HUES6 (cell line): ENCODE measurements around the gene PIGV.

Experiments
- H3K27ac ChIP-seq: 2 replicates; pipeline ENCODE4 v1.7.0; 2013; ENCODE audit warnings: low read depth, mild to moderate bottlenecking, low read length, inconsistent platforms
- H3K27me3 ChIP-seq: 2 replicates; pipeline ENCODE4 v1.6.1; 2013; ENCODE audit warnings: low read length; ENCODE audit not compliant: control insufficient read depth, insufficient read depth
- H3K36me3 ChIP-seq: 2 replicates; pipeline ENCODE4 v1.6.1; 2013; ENCODE audit warnings: low read length; ENCODE audit not compliant: control insufficient read depth, insufficient read depth
- H3K4me1 ChIP-seq: 2 replicates; pipeline ENCODE4 v1.6.1; 2013; ENCODE audit warnings: low read length; ENCODE audit not compliant: control insufficient read depth, insufficient read depth
- H3K4me3 ChIP-seq: 2 replicates; pipeline ENCODE4 v1.5.1; 2013; ENCODE audit warnings: low read depth, low read length
- H3K9ac ChIP-seq: one replicate; pipeline ENCODE4 v1.6.1; 2013; ENCODE audit warnings: mild to moderate bottlenecking, low read length
- H3K9me3 ChIP-seq: 2 replicates; pipeline ENCODE4 v1.6.1; 2013; ENCODE audit warnings: low read depth, low read length; ENCODE audit not compliant: control insufficient read depth, insufficient read depth

The PIGV gene

DNA sequence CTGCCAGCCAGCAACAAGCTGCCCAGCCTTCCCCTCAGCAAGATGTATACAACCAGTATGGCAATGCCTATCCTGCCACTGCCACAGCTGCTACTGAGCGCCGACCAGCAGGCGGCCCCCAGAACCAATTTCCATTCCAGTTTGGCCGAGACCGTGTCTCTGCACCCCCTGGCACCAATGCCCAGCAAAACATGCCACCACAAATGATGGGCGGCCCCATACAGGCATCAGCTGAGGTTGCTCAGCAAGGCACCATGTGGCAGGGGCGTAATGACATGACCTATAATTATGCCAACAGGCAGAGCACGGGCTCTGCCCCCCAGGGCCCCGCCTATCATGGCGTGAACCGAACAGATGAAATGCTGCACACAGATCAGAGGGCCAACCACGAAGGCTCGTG lies 13.3 kb upstream of the PIGV start:
- H3K9me3 ChIP-seq = no peaks in the 10 kb centered on the region
- H3K4me1 ChIP-seq = no peaks in the 10 kb centered on the region; the same call in 1 of the 2 replicates
- H3K36me3 ChIP-seq = peaks cover 99% of the 10 kb centered on the region
- no peak overlapping the region for H3K9ac ChIP-seq
- H3K27ac ChIP-seq = no peak overlapping the region
- no peaks in the 10 kb centered on the region for H3K27me3 ChIP-seq
- H3K4me3 ChIP-seq = no peak overlapping the region

DNA sequence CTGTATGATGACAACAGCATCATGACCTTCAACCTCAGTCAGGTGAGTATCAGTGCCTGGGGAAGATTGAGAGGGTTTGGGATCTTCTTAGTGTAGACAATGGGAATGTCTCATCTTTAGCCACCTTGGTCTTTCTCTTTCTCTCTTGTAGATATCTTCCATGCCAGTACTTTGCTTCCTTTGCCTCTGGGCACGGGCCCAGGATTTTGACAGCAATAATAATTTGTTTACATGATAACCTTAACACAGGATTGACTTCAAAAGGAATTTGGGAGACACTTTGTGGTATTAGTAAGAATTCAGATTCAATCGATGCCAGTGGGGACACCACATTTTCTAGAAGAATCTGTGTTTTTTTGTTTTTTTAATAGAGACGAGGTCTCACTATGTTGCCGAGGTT lies 12.1 kb upstream of the PIGV start:
- Histone ChIP-seq H3K27me3 (no peaks in the 10 kb centered on the region), H3K27ac (no peak overlapping the region), H3K36me3 (peaks cover 99% of the 10 kb centered on the region)

DNA sequence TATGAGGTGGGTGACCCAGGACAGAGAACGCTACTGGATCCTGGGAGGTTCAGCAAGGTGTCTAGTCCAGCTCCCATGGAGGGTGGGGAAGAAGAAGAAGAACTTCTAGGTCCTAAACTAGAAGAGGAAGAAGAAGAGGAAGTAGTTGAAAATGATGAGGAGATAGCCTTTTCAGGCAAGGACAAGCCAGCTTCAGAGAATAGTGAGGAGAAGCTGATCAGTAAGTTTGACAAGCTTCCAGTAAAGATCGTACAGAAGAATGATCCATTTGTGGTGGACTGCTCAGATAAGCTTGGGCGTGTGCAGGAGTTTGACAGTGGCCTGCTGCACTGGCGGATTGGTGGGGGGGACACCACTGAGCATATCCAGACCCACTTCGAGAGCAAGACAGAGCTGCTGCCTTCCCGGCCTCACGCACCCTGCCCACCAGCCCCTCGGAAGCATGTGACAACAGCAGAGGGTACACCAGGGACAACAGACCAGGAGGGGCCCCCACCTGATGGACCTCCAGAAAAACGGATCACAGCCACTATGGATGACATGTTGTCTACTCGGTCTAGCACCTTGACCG lies 8.6 kb upstream of the PIGV start:
- H3K27me3 ChIP-seq = no peaks in the 10 kb centered on the region
- peaks cover 13% of the 10 kb centered on the region for H3K4me1 ChIP-seq
- H3K9me3 ChIP-seq = no peaks in the 10 kb centered on the region
- H3K4me3 ChIP-seq = no peak overlapping the region
- H3K36me3 ChIP-seq = peaks cover 91% of the 10 kb centered on the region
- H3K27ac ChIP-seq = no peak overlapping the region
- no peak overlapping the region for H3K9ac ChIP-seq

More for the DNA sequence above, 12.1 kb upstream of the PIGV start:
- H3K9ac ChIP-seq = no peak overlapping the region
- H3K4me3 ChIP-seq = no peak overlapping the region
- no peaks in the 10 kb centered on the region; the same call in 1 of the 2 replicates for H3K4me1 ChIP-seq
- no peaks in the 10 kb centered on the region for H3K9me3 ChIP-seq

DNA sequence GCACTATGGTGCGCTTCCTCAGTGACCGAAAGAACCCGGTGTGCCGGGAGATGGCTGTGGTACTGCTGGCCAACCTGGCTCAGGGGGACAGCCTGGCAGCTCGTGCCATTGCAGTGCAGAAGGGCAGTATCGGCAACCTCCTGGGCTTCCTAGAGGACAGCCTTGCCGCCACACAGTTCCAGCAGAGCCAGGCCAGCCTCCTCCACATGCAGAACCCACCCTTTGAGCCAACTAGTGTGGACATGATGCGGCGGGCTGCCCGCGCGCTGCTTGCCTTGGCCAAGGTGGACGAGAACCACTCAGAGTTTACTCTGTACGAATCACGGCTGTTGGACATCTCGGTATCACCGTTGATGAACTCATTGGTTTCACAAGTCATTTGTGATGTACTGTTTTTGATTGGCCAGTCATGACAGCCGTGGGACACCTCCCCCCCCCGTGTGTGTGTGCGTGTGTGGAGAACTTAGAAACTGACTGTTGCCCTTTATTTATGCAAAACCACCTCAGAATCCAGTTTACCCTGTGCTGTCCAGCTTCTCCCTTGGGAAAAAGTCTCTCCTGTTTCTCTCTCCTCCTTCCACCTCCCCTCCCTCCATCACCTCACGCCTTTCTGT lies 7.3 kb upstream of the PIGV start:
- H3K27ac ChIP-seq = no peak overlapping the region
- H3K9ac ChIP-seq = no peak overlapping the region

DNA sequence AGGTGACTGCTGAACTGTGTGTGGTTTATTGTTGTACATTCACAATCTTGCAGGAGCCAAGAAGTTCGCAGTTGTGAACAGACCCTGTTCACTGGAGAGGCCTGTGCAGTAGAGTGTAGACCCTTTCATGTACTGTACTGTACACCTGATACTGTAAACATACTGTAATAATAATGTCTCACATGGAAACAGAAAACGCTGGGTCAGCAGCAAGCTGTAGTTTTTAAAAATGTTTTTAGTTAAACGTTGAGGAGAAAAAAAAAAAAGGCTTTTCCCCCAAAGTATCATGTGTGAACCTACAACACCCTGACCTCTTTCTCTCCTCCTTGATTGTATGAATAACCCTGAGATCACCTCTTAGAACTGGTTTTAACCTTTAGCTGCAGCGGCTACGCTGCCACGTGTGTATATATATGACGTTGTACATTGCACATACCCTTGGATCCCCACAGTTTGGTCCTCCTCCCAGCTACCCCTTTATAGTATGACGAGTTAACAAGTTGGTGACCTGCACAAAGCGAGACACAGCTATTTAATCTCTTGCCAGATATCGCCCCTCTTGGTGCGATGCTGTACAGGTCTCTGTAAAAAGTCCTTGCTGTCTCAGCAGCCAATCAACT lies 6.4 kb upstream of the PIGV start:
- H3K9ac ChIP-seq = no peak overlapping the region
- peaks cover 71% of the 10 kb centered on the region for H3K36me3 ChIP-seq
- no peaks in the 10 kb centered on the region for H3K27me3 ChIP-seq
- peaks cover 23% of the 10 kb centered on the region for H3K4me1 ChIP-seq
- H3K9me3 ChIP-seq = no peaks in the 10 kb centered on the region
- H3K27ac ChIP-seq = no peak overlapping the region
- H3K4me3 ChIP-seq = no peak overlapping the region

More for the DNA sequence above, 7.3 kb upstream of the PIGV start:
- Histone ChIP-seq H3K27me3 (no peaks in the 10 kb centered on the region), H3K36me3 (peaks cover 79% of the 10 kb centered on the region), H3K4me1 (peaks cover 15% of the 10 kb centered on the region), H3K4me3 (no peak overlapping the region), H3K9me3 (no peaks in the 10 kb centered on the region)

DNA sequence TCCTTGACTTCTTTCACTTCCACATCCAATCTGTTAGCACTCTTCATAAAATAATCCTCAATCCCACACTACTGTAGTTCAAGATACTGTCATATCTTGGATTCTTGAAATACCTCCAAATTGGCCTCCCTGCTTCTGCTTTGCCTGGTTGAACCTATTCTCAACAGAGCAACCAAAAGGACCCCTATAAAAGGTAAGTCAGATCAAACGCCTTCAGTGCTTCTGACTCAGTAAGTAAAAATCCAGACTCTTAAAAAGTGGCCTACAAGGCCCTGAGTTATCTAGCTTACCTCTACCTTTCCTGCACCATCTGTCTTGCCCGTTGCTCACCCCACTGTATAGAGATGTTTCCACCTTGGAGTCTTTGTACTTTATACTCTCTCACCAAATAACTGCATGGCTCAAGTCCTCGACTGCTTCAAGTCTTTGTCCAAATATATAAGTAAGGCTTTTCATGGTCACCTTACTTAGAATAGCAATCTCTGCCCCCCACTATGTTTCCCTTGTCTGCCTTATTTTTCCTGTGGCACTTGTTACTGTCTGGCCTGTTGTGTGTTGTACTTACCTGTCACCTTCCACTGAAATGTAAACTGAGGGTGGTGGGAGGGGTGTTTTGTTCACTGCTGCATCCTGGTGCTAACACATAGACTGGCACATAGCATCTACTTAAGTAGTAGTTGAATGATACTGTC lies 5.1 kb upstream of the PIGV start:
- no peaks in the 10 kb centered on the region for H3K9me3 ChIP-seq
- H3K36me3 ChIP-seq = peaks cover 57% of the 10 kb centered on the region
- H3K27ac ChIP-seq = no peak overlapping the region
- no peak overlapping the region for H3K9ac ChIP-seq
- peaks cover 35% of the 10 kb centered on the region for H3K4me1 ChIP-seq
- H3K4me3 ChIP-seq = no peak overlapping the region
- H3K27me3 ChIP-seq = no peaks in the 10 kb centered on the region

DNA sequence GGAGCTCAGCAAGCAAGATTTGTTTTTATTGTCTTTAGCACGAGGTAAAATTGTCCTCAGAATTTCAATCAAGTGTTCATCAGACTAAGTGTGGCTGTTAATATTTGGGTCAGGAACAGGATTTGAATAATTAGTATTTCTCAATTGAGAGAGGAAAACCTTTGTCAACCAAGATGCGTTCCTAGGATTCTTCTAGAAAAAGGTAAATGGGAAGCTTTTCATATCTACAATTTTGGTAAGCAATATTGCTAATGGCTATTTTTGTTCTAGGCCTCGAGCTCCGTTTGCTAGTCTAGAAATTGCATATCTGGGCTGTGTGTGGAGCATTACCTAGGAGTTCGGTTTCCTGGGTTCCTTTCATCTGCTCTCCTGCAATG lies 4.1 kb upstream of the PIGV start:
- Histone ChIP-seq H3K4me3 (no peak overlapping the region), H3K27me3 (no peaks in the 10 kb centered on the region), H3K9me3 (no peaks in the 10 kb centered on the region), H3K27ac (no peak overlapping the region), H3K4me1 (peaks cover 37% of the 10 kb centered on the region), H3K36me3 (peaks cover 48% of the 10 kb centered on the region), H3K9ac (no peak overlapping the region)

DNA sequence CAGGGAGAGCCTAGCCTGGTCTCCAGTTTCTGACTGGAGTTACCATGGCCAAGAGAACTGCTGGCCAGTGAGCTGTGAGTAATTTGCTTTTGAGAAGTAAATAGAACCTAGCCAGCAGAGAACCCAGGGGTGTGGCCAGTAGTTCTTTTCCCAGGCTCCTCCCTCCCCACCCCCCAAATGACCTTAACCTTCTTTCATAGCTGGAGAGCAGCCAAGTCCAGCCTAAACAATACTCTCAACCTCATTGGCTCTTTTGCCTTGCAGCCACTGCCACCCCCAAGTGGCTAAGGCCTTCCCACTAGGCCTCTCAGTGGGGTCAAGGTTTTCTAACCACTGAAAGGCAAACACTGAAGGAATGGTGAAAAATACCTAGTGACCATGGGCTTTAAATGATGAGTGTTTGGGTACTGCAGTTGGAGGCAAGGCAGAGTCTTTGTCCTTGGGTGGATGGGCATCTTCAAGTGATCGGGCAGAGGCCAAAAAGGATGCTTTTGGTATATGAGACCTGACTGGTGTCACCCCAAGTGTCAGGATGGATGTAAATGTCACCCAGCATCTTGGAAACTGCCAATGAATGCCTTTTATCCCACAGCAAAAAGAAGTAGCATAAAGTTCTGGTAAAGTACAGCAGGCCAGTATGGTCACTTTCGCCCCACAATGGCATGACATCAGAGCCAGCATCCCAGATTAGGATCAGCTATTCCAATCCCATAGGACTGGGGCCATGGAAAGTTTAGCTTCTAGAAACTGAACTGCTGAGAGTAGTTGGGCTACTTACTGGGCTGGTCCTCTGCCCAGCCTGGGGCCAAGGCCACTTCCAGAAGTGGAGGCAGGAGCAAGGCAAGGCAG lies 3.5 kb upstream of the PIGV start:
- no peaks in the 10 kb centered on the region for H3K27me3 ChIP-seq
- peaks cover 41% of the 10 kb centered on the region for H3K36me3 ChIP-seq
- no peaks in the 10 kb centered on the region for H3K9me3 ChIP-seq
- H3K4me1 ChIP-seq = peaks cover 41% of the 10 kb centered on the region
- H3K27ac ChIP-seq = no peak overlapping the region
- no peak overlapping the region for H3K9ac ChIP-seq
- no peak overlapping the region for H3K4me3 ChIP-seq

DNA sequence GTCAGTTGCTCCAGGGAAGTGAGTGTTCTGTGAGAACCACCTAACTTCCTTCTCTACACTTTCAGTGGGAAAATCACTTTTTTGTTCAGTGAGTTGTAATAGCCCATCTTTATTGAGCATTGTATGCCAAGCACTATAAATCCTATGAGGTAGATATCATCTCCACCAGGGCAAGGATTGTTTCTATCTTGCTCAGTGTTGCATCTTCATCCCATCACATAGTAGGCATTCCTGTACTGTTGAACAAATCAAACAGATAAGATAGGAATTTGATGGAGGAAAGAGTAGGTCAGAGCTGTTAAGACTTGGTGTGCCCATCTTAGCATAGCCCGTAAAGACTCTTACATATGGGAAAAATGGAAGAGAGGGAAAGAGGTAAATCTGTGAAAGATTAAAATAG lies 2.9 kb upstream of the PIGV start:
- Histone ChIP-seq H3K27ac (no peak overlapping the region), H3K36me3 (peaks cover 35% of the 10 kb centered on the region), H3K4me3 (no peak overlapping the region), H3K4me1 (peaks cover 41% of the 10 kb centered on the region), H3K9me3 (no peaks in the 10 kb centered on the region), H3K9ac (no peak overlapping the region), H3K27me3 (no peaks in the 10 kb centered on the region)

DNA sequence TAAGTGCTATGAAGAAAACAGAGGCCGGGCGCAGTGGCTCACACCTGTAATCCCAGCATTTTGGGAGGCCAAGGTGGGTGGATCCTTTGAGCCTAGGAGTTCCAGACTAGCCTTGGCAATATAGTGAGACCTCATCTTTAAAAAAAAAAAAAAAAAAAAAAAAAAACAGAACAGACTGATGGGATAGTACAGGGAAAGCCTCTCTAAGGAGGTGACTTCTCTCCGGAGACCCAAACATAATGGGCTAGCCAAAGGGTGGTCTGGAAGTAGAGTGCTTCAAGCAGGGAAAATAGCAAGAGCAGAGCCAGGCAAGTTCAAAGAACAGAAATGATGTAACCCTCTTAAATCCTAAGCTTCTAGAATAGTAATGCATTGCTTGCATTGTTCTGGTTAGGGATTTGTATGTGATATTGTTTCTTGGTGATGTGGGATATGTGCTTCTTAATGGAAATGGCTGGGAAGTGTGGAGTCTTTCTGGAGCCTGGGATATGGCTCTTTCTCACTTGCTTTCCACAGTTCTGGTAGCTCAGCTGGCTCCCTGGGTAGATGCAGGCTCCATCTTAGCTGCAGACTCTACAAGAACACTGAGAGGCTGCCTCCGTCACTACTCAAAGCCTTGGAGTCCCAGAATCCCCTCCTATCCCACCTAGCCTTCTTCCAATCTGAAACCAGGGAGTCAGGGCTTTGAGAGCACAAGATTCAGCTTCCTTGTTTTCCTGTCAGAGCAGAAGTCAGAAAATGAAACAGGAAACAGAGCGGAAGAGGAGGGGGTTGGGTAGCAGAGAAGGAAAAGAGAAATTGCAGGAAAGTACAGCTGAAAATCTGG lies 1.9 kb upstream of the PIGV start:
- Histone ChIP-seq H3K9me3 (no peaks in the 10 kb centered on the region), H3K4me3 (no peak overlapping the region), H3K36me3 (peaks cover 26% of the 10 kb centered on the region), H3K9ac (no peak overlapping the region), H3K27me3 (no peaks in the 10 kb centered on the region), H3K4me1 (peaks cover 41% of the 10 kb centered on the region), H3K27ac (peak overlapping the region; percentile 92; the same call in 1 of the 2 replicates)
